ENCODE measurements around the gene PEX1.
"Not testable (repeated sequence)": the region's sequence is repeated elsewhere in the genome, so short reads cannot be mapped to it uniquely, and the experiment has no call there.

The PEX1 gene

DNA sequence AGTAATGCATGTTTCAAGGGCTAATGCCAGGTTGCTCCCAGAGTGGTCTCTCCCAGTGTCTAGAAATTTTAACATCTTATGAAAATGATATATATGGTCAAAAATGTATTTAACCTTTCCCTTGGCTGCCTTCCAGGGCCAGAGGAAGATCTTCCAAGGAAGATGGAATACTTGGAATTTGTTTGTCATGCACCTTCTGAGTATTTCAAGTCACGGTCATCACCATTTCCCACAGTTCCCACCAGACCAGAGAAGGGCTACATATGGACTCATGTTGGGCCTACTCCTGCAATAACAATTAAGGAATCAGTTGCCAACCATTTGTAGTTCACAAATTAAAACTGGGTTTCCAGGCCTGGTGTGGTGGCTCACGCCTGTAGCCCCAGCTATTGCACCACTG is 72.1 kb downstream of the PEX1 start:
- no peak for DNase-seq

DNA sequence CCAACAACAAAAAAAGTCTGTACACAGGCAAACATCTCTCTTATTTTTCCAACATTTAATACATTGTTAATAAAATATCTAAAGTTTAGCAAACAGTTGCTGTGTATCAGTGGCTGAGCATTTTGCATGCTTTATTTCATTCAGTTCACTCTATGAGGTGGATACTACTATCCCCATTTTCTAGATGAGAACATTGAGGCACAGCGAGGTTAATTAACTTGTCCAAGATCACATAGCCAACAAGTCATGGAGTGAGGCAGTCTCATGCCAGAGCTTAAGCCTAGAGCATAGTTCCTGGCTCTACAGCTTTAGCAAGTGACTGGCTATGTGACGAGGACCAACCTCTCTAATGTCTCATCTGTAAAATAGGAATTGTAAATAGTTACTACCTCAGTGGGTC is 76.7 kb downstream of the PEX1 start:
- DNase-seq = no peak

DNA sequence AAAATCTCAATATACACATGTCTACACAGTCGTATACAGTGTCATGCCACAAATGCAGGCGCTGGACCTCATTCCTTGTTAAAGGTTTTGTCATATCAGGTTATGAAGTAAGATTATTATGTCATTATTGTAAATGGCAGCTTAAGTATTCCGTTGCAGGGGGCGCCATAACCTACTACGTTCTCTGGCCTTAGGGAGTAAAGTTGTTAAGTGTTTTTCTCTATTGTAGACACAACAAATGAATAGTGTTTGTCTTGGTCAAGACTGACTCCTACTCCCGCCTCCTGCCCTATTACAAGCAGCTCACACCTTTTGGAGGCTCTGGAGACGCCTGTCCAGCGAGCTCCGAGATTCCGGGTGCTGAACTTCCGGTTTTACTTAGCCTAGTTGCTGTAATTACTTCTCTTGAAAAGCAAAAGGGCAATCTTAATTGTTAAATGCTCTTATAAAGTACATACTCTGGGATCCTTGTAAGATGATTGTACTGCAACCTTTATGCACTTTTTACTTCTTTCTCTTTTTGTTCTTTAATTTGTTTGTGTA is 80.0 kb downstream of the PEX1 start:
- peak; percentile 61 for DNase-seq

GRCh38 chr7:92447345-92448204 is 80.7 kb downstream of the PEX1 start, which contains the start of gene GATAD1:
TSS of gene GATAD1 (plus strand) at chr7:92447482. CDS start at chr7:92447730, 248 bp downstream.
- peak; percentile 78 for DNase-seq

DNA sequence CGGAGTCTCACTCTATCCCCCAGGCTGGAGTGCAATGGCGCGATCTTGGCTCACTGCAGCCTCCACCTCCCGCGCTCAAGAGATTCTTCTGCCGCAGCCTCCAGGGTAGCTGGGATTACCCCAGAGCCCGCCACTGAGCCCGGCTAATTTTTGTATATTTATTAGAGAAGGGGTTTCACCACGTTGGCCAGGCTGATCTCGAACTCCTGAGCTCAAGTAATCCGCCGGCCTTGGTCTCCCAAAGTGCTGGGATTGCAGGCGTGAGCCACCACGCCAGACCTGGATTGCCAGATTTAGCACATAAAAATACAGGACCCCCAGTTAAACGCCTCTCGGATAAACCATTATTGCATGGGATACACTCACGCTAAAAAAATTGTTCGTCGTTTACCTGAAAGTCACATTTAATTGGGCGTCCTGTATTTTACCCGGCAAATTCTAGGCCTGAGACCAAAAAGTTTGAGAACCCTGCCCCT is 81.4 kb downstream of the PEX1 start:
- no peak for DNase-seq

DNA sequence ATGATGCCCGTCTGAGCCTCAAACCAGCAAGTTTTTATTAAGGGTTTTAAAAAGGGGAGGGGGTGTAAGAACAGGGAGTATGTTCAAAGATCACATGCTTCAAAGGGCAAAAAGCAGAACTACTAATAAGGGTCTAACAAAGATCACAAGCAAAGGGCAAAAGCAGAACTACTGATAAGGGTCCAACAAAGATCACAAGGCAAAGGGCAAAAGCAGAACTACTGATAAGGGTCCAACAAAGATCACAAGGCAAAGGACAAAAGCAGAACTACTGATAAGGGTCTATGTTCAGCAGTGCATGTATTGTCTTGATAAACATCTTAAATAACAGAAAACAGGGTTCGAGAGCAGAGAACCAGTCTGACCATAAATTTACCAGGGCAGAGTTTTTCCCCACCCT is 85.6 kb downstream of the PEX1 start:
- DNase-seq = not testable (repeated sequence)

GRCh38 chr7:92437956-92438491 is 90.3 kb downstream of the PEX1 start:
- no peak for DNase-seq

Data from activated naive CD4-positive, alpha-beta T cell treated with anti-CD3 and anti-CD28 coated beads, Interleukin-2, amount 50 U/mL, for 16 hours (primary cell).